SU-DHL-6 (cell line): ENCODE results near the gene PRKCE.

Source experiments
- CTCF ChIP-seq: fragments of 200-600 bp; sonication (generic); IDR thresholded peaks from one replicate; pipeline ENCODE4 v1.5.1; 2017; ENCODE audit warnings: antibody characterized with exemption, mild to moderate bottlenecking, low read length, moderate library complexity; ENCODE audit not compliant: insufficient read depth, poor library complexity, severe bottlenecking
- EZH2phosphoT487 ChIP-seq: fragments of 200-600 bp; sonication (generic), shearing (Covaris generic); conservative IDR thresholded peaks from 2 replicates; pipeline ENCODE4 v1.6.1; 2018; ENCODE audit warnings: mild to moderate bottlenecking, antibody characterized with exemption, low read length, moderate library complexity, mixed read lengths

- TF ChIP-seq CTCF (no peak), EZH2phosphoT487 (no peak)
These were observed 512.5 kb downstream of the PRKCE start for GRCh38 chr2:46163804-46164528.
